SU-DHL-6 (cell line): ENCODE results near the gene ACOT8.

Experiments
- EZH2phosphoT487 ChIP-seq: fragments of 200-600 bp; sonication (generic), shearing (Covaris generic); conservative IDR thresholded peaks from 2 replicates; pipeline ENCODE4 v1.6.1; 2018; ENCODE audit warnings: mild to moderate bottlenecking, antibody characterized with exemption, low read length, moderate library complexity, mixed read lengths
- TF ChIP-seq, protein P1 (sequence below): fragments of 200-600 bp; sonication (generic); IDR thresholded peaks from one replicate; pipeline ENCODE4 v1.5.1; 2017; ENCODE audit warnings: antibody characterized with exemption, mild to moderate bottlenecking, low read length, moderate library complexity; ENCODE audit not compliant: insufficient read depth, poor library complexity, severe bottlenecking

DNA sequence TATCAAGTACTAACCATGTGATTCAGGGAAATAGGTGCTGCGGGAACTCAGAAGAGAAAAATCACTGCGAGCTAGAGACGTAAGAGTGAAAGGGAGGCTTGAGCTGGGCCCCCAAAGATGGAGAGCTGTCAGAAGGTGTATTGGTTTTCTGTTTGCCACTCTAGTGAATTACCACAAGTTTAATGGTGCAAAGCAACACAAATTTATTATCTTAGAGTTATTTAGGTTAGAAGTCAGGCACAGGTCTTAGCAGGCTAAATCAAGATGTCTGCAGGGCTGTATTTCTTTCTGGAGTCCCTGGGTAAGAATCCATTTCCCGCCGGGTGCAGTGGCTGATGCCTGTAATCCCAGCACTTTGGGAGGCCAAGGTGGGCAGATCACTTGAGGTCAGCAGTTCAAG is 2.7 kb upstream of the ACOT8 start:
- TF ChIP-seq, protein P1, sequence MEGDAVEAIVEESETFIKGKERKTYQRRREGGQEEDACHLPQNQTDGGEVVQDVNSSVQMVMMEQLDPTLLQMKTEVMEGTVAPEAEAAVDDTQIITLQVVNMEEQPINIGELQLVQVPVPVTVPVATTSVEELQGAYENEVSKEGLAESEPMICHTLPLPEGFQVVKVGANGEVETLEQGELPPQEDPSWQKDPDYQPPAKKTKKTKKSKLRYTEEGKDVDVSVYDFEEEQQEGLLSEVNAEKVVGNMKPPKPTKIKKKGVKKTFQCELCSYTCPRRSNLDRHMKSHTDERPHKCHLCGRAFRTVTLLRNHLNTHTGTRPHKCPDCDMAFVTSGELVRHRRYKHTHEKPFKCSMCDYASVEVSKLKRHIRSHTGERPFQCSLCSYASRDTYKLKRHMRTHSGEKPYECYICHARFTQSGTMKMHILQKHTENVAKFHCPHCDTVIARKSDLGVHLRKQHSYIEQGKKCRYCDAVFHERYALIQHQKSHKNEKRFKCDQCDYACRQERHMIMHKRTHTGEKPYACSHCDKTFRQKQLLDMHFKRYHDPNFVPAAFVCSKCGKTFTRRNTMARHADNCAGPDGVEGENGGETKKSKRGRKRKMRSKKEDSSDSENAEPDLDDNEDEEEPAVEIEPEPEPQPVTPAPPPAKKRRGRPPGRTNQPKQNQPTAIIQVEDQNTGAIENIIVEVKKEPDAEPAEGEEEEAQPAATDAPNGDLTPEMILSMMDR: no peak
- no peak for TF ChIP-seq EZH2phosphoT487
